ENCODE data around the gene MYO1E. TPM values are rescaled to one million over a fixed set of nuclear protein-coding genes. Genes with fewer than 3 reads are reported as not detected.

The MYO1E gene
- total RNA-seq, 2 donors from 2014 or later = 66.3 to 92.0 TPM

GRCh38 chr15:59259137-59259943 is 113.3 kb downstream of the MYO1E start:
- no peak for DNase-seq (ENCODE audit: low spot score)
- intact Hi-C loops (cut with DNase I) = no loop called here
- no peak for TF ChIP-seq POLR2AphosphoS5 (IDR thresholded peaks at IDR 0.05)
- TF ChIP-seq, protein P1, sequence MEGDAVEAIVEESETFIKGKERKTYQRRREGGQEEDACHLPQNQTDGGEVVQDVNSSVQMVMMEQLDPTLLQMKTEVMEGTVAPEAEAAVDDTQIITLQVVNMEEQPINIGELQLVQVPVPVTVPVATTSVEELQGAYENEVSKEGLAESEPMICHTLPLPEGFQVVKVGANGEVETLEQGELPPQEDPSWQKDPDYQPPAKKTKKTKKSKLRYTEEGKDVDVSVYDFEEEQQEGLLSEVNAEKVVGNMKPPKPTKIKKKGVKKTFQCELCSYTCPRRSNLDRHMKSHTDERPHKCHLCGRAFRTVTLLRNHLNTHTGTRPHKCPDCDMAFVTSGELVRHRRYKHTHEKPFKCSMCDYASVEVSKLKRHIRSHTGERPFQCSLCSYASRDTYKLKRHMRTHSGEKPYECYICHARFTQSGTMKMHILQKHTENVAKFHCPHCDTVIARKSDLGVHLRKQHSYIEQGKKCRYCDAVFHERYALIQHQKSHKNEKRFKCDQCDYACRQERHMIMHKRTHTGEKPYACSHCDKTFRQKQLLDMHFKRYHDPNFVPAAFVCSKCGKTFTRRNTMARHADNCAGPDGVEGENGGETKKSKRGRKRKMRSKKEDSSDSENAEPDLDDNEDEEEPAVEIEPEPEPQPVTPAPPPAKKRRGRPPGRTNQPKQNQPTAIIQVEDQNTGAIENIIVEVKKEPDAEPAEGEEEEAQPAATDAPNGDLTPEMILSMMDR (IDR thresholded peaks at IDR 0.05) = no peak
- no peak for TF ChIP-seq POLR2A (IDR thresholded peaks at IDR 0.05)
- Histone ChIP-seq H3K27ac (no peak overlapping the region), H3K4me1 (replicated peaks) (no peaks in the 10 kb centered on the region), H3K4me3 (no peak overlapping the region), H3K36me3 (no peaks in the 10 kb centered on the region), H3K27me3 (replicated peaks; ENCODE audit: insufficient read depth) (no peaks in the 10 kb centered on the region), H3K9me3 (no peaks in the 10 kb centered on the region)
- 92% methylated on average over 5 of the region's 5 CpGs for WGBS

DNA sequence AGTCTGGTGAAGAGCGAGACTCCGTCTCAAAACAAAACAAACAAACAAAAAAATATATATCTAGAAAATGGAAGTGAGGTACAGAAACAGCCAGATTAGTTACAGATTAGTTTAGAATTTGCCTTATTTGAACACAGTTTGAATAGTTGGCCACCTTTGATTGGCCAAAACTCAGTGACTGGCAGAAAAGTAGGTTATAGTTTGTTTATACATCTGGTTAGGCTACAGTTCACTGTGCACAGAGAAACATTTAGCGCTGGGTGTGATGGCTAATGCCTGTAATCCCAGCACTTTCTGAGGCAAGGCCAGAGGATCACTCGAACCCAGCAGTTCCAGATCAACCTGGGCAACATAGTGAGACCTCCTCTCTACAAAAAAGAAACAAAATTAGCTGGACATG is 114.4 kb downstream of the MYO1E start:
- H3K4me1 ChIP-seq (replicated peaks) = no peaks in the 10 kb centered on the region
- no peak overlapping the region for H3K27ac ChIP-seq
- DNase-seq (ENCODE audit: low spot score) = no peak
- TF ChIP-seq POLR2AphosphoS5 (IDR thresholded peaks at IDR 0.05) (no peak), POLR2A (IDR thresholded peaks at IDR 0.05) (no peak)
- TF ChIP-seq, protein P1 (IDR thresholded peaks at IDR 0.05) = no peak
- WGBS = 70% methylated on average over 4 of the region's 4 CpGs
- intact Hi-C loops (cut with DNase I) = no loop called here
- no peaks in the 10 kb centered on the region for H3K9me3 ChIP-seq
- no peaks in the 10 kb centered on the region for H3K27me3 ChIP-seq (replicated peaks; ENCODE audit: insufficient read depth)
- no peaks in the 10 kb centered on the region for H3K36me3 ChIP-seq
- H3K4me3 ChIP-seq = no peak overlapping the region

- no peak for DNase-seq (ENCODE audit: low spot score)
- Histone ChIP-seq H3K9me3 (no peaks in the 10 kb centered on the region), H3K36me3 (no peaks in the 10 kb centered on the region), H3K4me1 (replicated peaks) (no peaks in the 10 kb centered on the region), H3K4me3 (no peak overlapping the region), H3K27me3 (replicated peaks; ENCODE audit: insufficient read depth) (no peaks in the 10 kb centered on the region), H3K27ac (no peak overlapping the region)
- intact Hi-C loops (cut with DNase I) = no loop called here
- WGBS = 72% methylated on average over 4 of the region's 4 CpGs
- TF ChIP-seq POLR2A (IDR thresholded peaks at IDR 0.05) = no peak
- TF ChIP-seq POLR2AphosphoS5 (IDR thresholded peaks at IDR 0.05) = no peak
- TF ChIP-seq, protein P1 (IDR thresholded peaks at IDR 0.05) = no peak
Measured at GRCh38 chr15:59257140-59257539, 115.5 kb downstream of the MYO1E start.

- TF ChIP-seq, protein P1 (IDR thresholded peaks at IDR 0.05) = no peak
- no peaks in the 10 kb centered on the region for H3K36me3 ChIP-seq
- WGBS = 78% methylated on average over 8 of the region's 8 CpGs
- no peaks in the 10 kb centered on the region for H3K9me3 ChIP-seq
- intact Hi-C loops (cut with DNase I) = no loop called here
- H3K27me3 ChIP-seq (replicated peaks; ENCODE audit: insufficient read depth) = no peaks in the 10 kb centered on the region
- H3K4me1 ChIP-seq (replicated peaks) = no peaks in the 10 kb centered on the region
- no peak overlapping the region for H3K4me3 ChIP-seq
- H3K27ac ChIP-seq = no peak overlapping the region
- DNase-seq (ENCODE audit: low spot score) = no peak
Measured at GRCh38 chr15:59256482-59256881, 116.2 kb downstream of the MYO1E start.

DNA sequence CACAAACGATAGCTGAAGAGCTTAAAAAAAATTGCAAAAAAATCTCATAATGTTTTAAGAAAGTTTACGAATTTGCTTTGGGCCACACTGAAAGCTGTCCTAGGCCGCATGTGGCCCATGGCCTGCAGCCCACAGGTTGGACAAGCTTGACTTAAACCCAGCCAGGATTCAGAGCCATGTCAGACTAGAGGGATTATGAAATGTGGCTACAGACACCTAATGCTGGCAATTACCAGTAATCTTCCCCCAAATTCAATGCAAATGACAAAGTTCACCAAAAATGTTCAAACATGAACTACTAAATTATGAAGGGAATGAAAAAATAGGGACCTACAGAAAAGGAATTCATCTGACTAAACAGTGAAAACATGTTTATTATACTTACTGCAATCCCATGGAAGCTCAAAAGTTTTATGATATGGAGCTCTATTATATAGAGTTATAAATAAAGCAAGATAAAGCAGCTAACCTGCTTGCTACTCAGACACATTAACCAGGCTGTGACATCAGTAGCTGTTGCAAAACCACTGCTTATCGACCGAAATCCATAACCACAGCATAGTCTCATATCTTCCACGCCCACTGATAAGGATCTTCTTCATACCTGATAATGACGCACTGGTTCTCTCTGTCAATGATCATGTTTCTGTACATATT is 116.9 kb downstream of the MYO1E start:
- no peak overlapping the region for H3K4me3 ChIP-seq
- WGBS = 80% methylated on average over 7 of the region's 7 CpGs
- intact Hi-C loops (cut with DNase I) = no loop called here
- DNase-seq (ENCODE audit: low spot score) = no peak
- H3K4me1 ChIP-seq (replicated peaks) = no peaks in the 10 kb centered on the region
- no peaks in the 10 kb centered on the region for H3K36me3 ChIP-seq
- no peaks in the 10 kb centered on the region for H3K27me3 ChIP-seq (replicated peaks; ENCODE audit: insufficient read depth)
- H3K27ac ChIP-seq = no peak overlapping the region
- TF ChIP-seq POLR2A (IDR thresholded peaks at IDR 0.05) (no peak), POLR2AphosphoS5 (IDR thresholded peaks at IDR 0.05) (no peak)
- TF ChIP-seq, protein P1 (IDR thresholded peaks at IDR 0.05) = no peak
- no peaks in the 10 kb centered on the region for H3K9me3 ChIP-seq

Measured in prostate gland (tissue), 2 donors.